Activated CD8-positive, alpha-beta T cell treated with anti-CD3 and anti-CD28 coated beads for 36 hours (primary cell): ENCODE measurements around the gene ZCWPW1. TPM values are rescaled to one million over a fixed set of nuclear protein-coding genes. Genes with fewer than 3 reads are reported as not detected.

Experiments
- ATAC-seq: fragments of 200-7000 bp; cut with Tn5 transposase; one replicate; pipeline ENCODE4 v1.10.0; 2021; ENCODE audit warnings: mild to moderate bottlenecking, moderate library complexity
- CTCF ChIA-PET: fragments of 350-600 bp; sonication (Branson Sonifier 250); formaldehyde crosslinking; loops from one replicate; lab custom pipeline; 2021; ENCODE audit warnings: antibody characterized with exemption; lab: Charles Lee
- POLR2A ChIA-PET: fragments of 350-600 bp; sonication (Branson Sonifier 250); formaldehyde crosslinking; loops from one replicate; lab custom pipeline; 2021; ENCODE audit warnings: antibody characterized with exemption; lab: Charles Lee
- DNase-seq: peaks from one replicate; pipeline ENCODE4 v3.0.0-alpha.2; 2020
- H3K27ac Mint-ChIP-seq: one replicate; pipeline ENCODE4 v1.8.0; 2021; ENCODE audit warnings: mild to moderate bottlenecking, mixed read lengths
- H3K27me3 Mint-ChIP-seq: one replicate; pipeline ENCODE4 v1.8.0; 2021; ENCODE audit warnings: mixed read lengths
- H3K36me3 Mint-ChIP-seq: one replicate; pipeline ENCODE4 v1.8.0; 2021; ENCODE audit warnings: low read depth, mixed read lengths
- H3K4me1 Mint-ChIP-seq: one replicate; pipeline ENCODE4 v1.8.0; 2021; ENCODE audit warnings: low read depth, mixed read lengths
- H3K4me3 Mint-ChIP-seq: one replicate; pipeline ENCODE4 v1.8.0; 2021; ENCODE audit warnings: mild to moderate bottlenecking, moderate library complexity, mixed read lengths
- H3K9me3 Mint-ChIP-seq: one replicate; pipeline ENCODE4 v1.8.0; 2021; ENCODE audit warnings: mixed read lengths
- CTCF ChIP-seq: fragments of 200-600 bp; IDR thresholded peaks from one replicate; pipeline ENCODE4 v1.8.0; 2022; ENCODE audit warnings: antibody characterized with exemption, mild to moderate bottlenecking
- intact Hi-C: fragments of 100-400 bp; cut with micrococcal nuclease; formaldehyde crosslinking; loops from one replicate; pipeline ENCODE4 v1.10.0; 2022
- total RNA-seq, 2 experiments: library from RNA; stranded (reverse); gene quantifications; one replicate each; pipeline ENCODE4 v1.2.3, GENCODE V29; 2021

ZCWPW1 gene
- total RNA-seq, 2 experiments from 2014 or later, result 2.5 to 3.6 TPM

- Mint-ChIP-seq H3K27me3 (no peaks in the 10 kb centered on the region), H3K4me3 (peak overlapping the region; percentile 86), H3K36me3 (peaks cover 26% of the 10 kb centered on the region), H3K4me1 (peaks cover 18% of the 10 kb centered on the region), H3K27ac (peak overlapping the region; percentile 98), H3K9me3 (no peaks in the 10 kb centered on the region)
- TF ChIP-seq CTCF, result no peak
- POLR2A ChIA-PET, result interaction anchor here (0.6 to 2.2 kb wide), 9 partner anchors 9 to 316 kb away, joined by 3 to 12 read pairs (median 4); partner anchors contain the start of gene PPP1R35
- intact Hi-C loops, result no loop called here
- no peak for ATAC-seq
- no peak for DNase-seq
- CTCF ChIA-PET, result interaction anchor here (0.9 to 1.8 kb wide), 3 partner anchors 20 to 297 kb away, joined by 3 to 8 read pairs (median 3); no protein-coding TSS in a partner anchor
Observed at GRCh38 chr7:100427762-100428198, 723 bp downstream of the ZCWPW1 start.

GRCh38 chr7:100426516-100426915, 2.0 kb downstream of the ZCWPW1 start:
- ATAC-seq (no peak), DNase-seq (no peak)
- ChIA-PET CTCF (no interaction called here), POLR2A (interaction anchor here (1.1 kb wide), 1 partner anchor 12 kb away, joined by 4 read pairs; no protein-coding TSS in a partner anchor)
- H3K27me3 Mint-ChIP-seq, result no peaks in the 10 kb centered on the region
- H3K9me3 Mint-ChIP-seq, result no peaks in the 10 kb centered on the region
- no peak for TF ChIP-seq CTCF
- H3K4me1 Mint-ChIP-seq, result peaks cover 6% of the 10 kb centered on the region
- intact Hi-C loops, result no loop called here
- no peak overlapping the region for H3K4me3 Mint-ChIP-seq
- H3K36me3 Mint-ChIP-seq, result peaks cover 15% of the 10 kb centered on the region
- H3K27ac Mint-ChIP-seq, result no peak overlapping the region

GRCh38 chr7:100425347-100425746, 3.2 kb downstream of the ZCWPW1 start:
- H3K27me3 Mint-ChIP-seq, result no peaks in the 10 kb centered on the region
- POLR2A ChIA-PET, result interaction anchor here (0.6 to 1.1 kb wide), 3 partner anchors 9 to 145 kb away, joined by 3 read pairs; no protein-coding TSS in a partner anchor
- H3K9me3 Mint-ChIP-seq, result no peaks in the 10 kb centered on the region
- H3K27ac Mint-ChIP-seq, result no peak overlapping the region
- intact Hi-C loops, result no loop called here
- H3K4me1 Mint-ChIP-seq, result peaks cover 2% of the 10 kb centered on the region
- DNase-seq, result no peak
- no peak for ATAC-seq
- H3K4me3 Mint-ChIP-seq, result no peak overlapping the region
- CTCF ChIA-PET, result interaction anchor here (1.3 kb wide), 1 partner anchor 18 kb away, joined by 4 read pairs; no protein-coding TSS in a partner anchor
- TF ChIP-seq CTCF, result no peak
- peaks cover 8% of the 10 kb centered on the region for H3K36me3 Mint-ChIP-seq

- Mint-ChIP-seq H3K27me3 (no peaks in the 10 kb centered on the region), H3K9me3 (no peaks in the 10 kb centered on the region), H3K36me3 (no peaks in the 10 kb centered on the region), H3K4me3 (no peak overlapping the region), H3K27ac (no peak overlapping the region), H3K4me1 (peaks cover 6% of the 10 kb centered on the region)
- no peak for ATAC-seq
- no peak for DNase-seq
- no peak for TF ChIP-seq CTCF
- ChIA-PET POLR2A (no interaction called here), CTCF (interaction anchor here (1.5 to 6.2 kb wide), 2 partner anchors 16 to 290 kb away, joined by 4 to 34 read pairs; no protein-coding TSS in a partner anchor)
- intact Hi-C loops, result no loop called here
Observed at GRCh38 chr7:100423315-100423714, 5.2 kb downstream of the ZCWPW1 start.

DNA sequence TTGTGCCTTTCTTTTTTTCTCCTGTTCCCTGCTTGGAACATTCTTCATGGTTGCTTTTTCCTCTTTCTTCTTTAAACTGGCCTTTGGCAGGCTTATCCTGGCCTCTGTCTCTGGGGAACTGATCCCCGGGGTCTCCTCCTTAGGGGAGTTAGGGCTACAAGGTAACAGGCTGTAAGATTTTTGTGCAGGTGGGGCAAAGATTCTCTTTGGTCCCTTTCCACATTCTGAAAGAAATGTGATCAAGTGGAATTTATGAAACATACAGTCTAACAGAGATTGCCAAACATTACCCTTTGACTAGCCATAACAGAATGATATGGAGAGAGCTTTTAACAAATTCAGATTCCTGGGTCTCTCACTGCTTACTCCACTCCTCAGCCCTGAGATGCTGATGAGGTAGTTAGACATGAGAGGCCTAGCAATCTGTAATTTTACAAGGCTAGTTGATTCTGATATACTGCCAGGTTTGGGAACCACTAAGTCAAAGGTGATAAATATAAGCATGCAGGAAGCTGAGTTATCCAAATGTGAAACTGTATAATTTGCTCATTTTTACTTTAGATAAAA, 8.8 kb downstream of the ZCWPW1 start:
- CTCF ChIA-PET, result interaction anchor here (0.9 to 6.2 kb wide), 2 partner anchors 12 to 18 kb away, joined by 4 to 34 read pairs; no protein-coding TSS in a partner anchor
- TF ChIP-seq CTCF, result no peak
- ATAC-seq (no peak), DNase-seq (no peak)
- Mint-ChIP-seq H3K27me3 (no peaks in the 10 kb centered on the region), H3K4me3 (no peak overlapping the region), H3K36me3 (no peaks in the 10 kb centered on the region), H3K27ac (peak overlapping the region; percentile 19), H3K9me3 (no peaks in the 10 kb centered on the region), H3K4me1 (peaks cover 4% of the 10 kb centered on the region)
- POLR2A ChIA-PET, result interaction anchor here (0.9 kb wide), 1 partner anchor 73 kb away, joined by 3 read pairs; no protein-coding TSS in a partner anchor
- intact Hi-C loops, result no loop called here
